HG02938 (cell line): Measurements from ENCODE around the gene FKBP1B.
A peak's percentile ranks its signal among the peaks of the same experiment; 100 is the strongest.
"Not testable (repeated sequence)": the region's sequence is repeated elsewhere in the genome, so short reads cannot be mapped to it uniquely, and the experiment has no call there.

Source experiments
- ATAC-seq: cut with Tn5 transposase; IDR thresholded peaks from one replicate; pipeline ENCODE4 v1.9.1; 2021; ENCODE audit warnings: mild to moderate bottlenecking, moderate library complexity; ENCODE audit not compliant: unreplicated experiment

FKBP1B gene

DNA sequence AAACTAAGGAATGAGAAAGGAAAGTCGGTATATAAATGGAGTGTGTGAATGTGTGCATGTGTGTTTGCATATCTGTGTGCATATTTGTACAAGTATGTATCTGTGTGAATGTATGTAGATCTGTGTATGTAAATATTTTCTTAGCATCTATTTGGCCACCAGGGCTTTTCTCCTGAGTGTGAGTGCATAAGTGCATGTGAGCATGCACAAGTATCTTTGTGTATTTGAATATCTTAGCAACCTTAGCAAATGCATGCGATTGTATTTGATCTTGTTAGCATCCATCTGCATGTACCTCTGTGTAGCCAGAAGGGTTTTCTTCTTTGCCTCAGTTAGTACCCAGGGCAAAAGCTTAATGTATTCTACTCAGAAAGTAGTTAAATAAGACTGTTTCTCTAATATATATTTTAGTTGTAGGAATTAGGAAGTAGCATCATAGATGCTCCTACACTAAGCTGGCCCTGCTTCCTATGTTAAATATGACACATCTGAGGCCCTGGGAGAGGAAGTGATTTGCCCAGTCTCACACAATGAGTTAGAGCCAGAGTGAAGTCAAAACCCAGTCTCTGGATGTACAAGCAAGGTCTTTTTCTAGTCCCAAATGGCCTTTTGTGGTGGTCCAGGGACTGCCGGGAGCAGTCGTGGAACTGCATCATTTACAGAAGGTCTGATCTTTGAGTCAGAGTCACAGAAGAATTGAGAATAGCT is 9.2 kb downstream of the FKBP1B start:
- no peak for ATAC-seq

DNA sequence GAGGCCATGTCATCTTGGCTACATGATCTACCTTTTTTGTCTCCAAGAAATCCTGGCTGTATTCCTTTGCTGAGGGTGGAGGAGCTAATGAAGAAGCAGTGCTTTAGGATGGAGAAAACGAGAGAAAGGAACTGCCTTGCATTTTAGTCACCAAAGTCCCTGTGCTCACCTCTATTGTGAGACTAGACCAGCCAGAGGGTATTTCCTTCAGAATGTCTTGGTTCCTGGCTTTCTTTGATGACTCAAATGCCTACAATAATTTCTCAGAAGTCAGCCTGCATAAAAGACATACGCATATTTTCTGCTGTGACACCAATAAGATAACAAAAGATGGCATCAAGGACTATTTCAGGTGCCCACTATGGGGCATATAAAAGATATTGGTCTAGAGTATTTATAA is 15.8 kb downstream of the FKBP1B start:
- no peak for ATAC-seq

DNA sequence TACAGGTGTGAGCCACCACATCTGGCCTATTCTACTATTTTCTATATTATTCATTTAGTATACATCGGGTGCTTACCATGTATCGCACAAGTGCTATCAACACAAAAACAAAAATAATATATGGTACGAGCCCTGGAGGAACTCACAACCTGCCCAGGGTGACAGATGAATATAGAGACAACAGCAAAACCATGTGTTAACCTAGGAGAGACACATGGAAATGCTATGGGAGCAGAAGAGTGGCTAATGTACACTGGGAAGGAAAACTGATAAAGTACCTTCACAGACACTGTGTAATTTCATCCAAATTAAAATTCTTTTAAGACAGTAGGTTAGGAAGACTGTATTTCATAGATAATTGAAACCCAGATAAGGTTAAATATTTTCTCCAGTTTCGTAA is 22.7 kb downstream of the FKBP1B start:
- ATAC-seq = no peak

DNA sequence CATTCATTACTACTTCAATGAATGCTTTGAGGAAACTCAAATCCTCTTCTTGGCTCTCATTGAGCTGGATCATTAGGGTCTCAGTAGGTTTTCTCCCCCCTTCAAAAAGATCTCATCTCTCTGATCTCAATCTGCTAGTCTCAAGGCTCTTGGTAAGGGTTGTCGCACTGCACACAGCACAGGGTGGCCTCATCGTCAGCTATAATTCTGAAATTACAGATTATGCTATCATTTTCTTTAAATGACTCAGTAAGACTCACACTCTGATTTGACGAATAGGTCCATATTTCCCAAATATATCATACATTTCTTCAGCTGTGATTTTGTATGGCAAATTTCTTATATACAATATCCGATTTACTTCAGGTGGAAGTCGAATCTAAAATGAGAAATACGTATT is 24.3 kb downstream of the FKBP1B start:
- no peak for ATAC-seq

DNA sequence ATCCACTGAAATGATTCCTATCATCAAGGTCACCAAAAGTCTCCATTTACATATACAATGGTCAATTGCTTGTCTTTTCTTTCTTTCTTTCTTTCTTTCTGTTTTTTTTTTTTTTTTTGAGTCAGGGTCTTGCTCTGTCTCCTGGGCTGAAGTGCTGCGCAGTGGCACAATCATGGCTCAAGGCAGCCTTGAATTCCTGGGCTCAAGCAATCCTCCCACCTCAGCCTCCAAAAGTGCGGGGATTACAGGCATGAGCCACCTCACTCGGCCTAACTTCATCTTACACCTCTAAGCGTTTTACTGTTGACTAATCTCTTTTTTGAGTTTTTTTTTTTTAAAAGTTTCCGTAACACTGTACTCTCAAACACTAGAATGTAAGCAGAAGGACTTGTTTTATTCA is 25.7 kb downstream of the FKBP1B start:
- no peak for ATAC-seq

DNA sequence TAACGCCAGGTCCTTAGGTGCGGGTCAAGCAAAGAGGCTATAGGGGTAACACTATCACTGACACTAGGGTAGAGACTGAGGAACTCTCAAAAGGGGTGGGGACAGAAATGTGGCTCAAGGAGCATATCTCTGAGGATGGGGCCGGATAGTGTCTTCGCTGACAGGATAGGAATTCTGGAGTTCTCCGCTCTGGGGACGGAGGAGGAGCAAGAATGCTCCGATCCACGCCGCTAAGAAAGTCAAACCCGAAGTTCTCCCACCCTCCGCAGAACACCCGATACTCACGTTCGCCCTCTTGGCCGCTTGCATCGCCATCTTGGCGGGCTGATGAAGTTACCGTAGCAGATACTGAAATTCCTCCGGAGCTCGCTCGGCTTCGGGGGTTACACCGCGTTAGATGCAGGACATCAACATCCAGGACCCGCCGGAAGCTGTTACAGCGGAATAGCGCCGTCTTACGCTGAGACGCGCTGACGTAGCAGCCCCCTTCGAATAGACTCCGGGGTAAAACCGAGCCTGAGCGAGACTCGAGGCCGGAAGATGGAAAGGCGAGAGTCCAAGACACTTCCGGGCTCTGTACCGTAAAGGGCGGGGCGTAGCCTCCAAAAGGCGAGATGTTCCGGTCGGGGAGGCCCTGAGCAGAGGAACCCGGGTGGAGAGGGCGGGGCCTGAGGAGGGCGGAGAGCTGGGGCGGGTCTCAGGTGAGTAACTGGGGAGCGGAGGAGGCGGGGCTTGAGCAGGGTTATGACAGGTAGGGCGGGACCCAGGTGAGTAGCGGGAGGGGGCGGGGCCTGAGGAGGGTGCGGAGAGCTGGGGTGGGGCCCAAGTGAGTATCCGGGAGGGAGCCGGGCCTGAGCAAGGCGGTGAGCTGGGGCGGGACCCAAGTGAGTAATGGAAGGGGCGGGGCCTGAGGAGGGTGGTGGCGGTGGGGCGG is 26.6 kb downstream of the FKBP1B start, which contains the start of gene SF3B6:
SF3B6 (minus strand) TSS at position 412 of the 934 bp plus-strand sequence; CDS start at position 315, 97 bp downstream.
- peak; percentile 91 for ATAC-seq

DNA sequence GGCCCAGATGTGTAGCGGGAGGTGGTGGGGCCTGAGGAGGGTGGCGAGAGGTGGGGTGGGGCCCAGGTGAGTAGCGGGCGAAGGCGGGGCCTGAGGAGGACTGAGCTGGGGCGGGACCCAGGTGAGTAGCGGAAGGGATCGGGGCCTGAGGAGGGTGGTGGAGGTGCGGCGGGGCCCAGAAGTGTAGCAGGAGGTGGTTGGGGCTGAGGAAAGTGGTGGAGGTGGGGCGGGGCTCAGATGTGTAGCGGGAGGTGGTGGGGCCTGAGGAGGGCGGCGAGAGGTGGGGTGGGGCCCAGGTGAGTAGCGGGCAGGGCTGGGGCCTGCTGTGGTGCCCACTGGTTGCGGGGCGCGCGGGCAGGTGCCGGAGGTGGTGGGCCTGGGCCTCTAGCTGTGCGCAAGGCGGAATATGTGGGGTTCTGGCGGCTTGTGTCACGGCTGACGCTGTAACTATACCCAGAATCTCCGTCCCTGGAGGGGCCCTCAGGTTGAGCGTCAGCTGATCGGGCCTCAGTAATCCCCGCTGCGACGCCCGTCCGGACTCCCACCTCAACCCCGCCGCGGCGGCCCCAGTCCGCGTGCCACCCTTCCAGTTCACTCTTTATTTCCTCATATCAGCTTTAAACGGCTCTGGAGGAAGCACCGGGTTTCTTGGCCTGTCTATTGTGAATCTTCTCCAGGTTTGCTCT is 27.5 kb downstream of the FKBP1B start:
- peak; percentile 13 for ATAC-seq

DNA sequence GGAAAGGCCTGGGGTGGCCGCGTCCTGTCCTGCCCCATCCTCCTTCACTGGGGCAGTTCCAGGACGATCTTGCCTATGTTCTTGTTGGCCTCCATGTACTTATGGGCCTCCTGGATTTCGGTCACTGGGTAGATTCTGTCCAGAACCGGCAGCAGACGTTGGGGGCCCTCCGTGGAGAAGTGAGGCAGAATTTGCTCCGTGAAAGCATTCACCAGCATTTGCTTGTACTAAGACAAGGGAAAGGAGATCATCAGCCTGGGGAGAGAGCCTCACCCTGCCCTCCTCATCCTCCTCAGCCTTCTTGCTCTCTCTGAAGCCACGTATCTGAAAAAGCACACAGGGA is 28.0 kb downstream of the FKBP1B start:
- ATAC-seq = no peak

DNA sequence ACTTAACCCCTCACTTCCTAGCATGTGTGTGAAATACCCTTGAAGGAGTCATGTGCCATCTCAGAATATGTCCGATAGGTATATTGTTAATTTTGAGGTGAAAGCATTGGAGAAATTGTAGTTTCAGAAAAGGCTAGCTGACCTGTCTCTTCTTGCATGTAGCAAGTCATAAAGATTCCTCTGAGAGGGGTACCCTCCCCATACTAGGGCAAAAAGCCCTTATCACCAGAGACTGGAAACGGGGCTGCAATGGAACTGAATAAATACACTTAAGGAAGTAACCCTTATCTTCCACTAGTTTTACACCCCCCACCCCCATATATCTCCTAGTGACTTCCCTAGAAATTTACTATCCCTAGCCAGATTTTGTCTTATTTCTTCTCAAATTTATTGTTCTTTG is 28.3 kb downstream of the FKBP1B start:
- no peak for ATAC-seq

DNA sequence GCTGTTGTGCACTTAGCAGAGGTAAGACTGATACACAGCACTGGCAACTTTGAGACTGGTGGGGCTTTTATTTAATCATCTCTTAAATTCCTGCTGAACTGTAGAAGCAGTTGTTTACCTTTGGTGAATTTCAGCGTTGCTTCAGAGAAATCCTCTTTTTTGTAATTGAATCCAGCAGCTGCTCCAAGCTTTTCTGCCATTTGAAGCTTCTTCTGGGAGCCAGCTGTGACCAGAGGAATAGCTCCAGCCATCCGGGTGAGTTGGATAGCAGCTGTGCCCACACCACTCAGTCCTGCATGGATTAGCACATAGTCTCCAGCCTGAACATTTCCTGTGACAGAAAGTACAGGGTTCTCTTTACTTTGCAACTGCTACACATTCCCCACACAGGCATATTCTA is 31.2 kb downstream of the FKBP1B start:
- no peak for ATAC-seq

DNA sequence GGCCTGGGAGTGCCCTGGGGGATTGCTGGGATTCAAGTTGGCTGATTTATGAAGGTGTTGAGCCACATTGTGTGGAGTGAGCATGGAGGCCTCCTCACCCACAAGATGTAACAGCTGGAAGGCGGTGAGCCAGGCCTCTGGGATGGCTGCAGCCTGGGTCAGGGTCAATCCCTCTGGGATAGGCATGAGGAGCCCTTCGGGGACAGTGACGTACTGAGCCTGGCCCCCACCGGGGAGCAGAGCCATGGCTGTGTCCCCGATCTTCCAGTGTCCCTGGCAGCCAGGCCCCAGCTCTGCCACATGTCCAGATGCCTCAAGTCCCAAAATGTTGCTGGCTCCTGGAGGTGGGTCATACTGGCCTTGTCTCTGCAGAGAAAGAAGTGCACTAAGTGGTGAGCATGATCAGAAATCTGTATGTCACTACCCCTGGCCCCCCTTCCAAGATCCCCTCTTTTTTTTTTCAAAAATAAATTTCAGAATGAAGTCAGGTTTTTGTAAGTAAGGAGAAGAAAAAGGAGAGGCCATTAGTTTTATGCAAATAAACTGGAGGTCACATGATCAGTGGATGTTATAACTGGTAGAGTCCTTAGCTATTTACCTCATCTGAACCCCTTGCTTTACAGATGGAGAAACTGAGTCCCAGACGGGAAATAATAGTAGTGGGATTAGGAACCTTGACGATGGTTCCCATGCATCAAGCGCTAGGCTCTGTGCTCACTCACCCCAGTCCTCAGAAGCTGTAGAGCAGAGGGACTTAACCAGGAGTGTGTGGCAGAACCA is 33.4 kb downstream of the FKBP1B start:
- ATAC-seq = no peak

DNA sequence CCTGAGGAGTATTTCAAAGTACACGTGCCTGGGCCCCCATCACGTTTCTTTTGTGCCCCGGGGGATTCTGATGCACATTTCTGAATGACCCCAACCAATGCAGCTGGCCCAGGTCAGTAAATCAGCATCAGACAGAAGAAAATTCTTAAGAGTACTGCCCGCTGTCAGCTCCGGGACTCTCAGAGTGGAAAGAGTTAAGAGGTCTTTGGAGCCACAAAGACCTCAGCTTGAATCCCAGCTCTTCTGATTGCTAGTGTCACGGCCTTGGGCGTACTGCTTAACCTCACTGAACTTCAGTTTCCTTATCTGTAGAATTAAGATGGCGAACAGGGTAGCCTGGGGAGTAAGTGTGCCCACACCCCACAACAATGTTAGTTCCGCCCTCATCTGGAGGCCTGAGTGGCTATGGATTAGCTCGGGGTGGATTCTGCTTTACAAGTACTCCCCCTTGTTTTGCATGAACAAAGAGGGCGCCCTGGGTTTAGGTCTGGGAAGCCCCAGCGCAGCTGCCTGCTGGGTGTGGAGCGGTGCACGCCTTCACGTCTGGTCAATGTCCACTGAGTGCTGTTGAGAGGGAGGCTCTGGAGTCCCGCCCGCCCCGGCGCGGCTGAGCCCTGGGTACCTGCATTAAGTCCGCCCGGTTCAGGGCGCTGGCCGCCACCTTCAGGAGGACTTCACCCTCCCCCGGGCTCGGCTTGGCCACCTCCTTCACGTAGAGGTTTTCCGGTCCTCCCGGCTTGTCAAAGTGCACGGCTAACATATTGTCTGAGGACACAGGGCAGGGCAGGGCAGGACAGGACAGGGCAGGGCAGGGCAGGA is 34.2 kb downstream of the FKBP1B start:
- peak; percentile 74 for ATAC-seq

DNA sequence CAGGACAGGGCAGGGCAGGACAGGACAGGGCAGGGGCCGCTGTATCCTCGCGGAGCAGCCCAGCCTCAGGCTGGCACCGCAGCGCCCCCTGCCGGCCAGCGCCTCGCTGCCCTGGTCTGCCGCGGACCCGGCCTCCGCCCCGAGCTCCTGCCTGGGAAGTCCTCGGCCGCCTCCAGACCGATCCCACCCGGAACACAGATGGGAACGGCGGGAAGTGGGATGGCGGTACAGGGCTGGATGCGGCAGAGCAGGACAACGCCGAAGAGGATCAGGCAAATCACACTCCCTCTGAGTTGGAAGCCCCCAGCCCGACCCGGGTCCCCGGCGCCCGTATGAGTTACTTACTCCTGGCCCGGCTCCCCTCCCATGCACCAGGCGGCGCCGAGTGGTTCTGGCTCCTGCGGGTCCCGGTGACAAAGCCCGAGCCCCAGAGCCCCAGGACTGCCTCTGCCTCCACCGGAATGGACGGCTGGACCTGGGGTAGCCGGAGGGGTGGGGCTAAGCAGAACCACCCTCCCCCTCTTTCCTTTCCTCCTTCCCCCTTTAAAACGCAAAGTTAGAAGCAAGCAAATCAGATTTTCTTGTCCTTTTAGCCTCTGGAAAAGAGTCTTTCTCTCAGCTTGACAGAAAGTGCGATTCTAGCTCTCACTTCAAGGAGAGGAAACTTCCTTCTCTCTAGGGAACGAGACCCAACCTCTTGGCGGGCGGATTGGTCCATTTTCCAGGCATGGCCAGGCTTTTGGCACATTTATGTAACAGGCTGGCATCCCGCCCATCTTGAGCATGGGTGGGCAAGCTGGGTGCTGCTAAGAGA is 35.1 kb downstream of the FKBP1B start, which contains the start of gene TP53I3:
TP53I3 (minus strand) TSS at position 449 of the 814 bp plus-strand sequence. CDS start 508 bp downstream, outside the sequence.
- peak; percentile 77 for ATAC-seq

DNA sequence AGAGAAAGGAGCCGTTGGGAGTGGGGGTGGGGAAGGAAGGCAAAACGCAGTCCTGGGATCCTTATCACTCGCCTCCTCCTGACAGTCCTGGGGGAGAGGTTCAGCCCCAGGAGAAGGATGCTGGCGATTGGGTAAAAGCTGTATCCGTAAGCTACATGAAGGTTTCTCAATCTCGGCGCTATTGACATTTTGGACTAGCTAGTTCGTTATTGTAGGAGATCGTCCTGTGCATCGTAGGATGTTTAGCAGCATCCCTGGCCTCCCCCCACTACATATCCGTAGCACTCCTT is 35.6 kb downstream of the FKBP1B start:
- ATAC-seq = no peak

DNA sequence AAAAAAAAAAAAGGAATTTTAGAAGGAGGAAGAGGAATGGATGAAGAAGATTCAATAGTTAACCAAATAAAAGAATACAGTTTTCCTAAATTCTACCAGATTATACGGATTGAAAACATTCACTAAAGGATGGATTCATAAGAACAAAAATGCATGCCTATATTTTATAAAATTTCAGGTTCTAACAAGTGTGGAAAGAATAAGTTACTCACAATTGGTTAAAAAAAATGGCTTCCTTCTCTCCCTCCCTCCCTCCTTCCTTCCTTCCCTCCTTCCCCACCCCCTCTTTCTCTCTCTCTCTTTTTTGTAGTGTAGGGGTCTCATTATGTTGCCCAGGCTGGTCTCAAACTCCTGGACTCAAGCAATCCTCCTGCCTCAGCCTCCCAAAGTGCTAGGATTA is 36.7 kb downstream of the FKBP1B start:
- no peak for ATAC-seq

DNA sequence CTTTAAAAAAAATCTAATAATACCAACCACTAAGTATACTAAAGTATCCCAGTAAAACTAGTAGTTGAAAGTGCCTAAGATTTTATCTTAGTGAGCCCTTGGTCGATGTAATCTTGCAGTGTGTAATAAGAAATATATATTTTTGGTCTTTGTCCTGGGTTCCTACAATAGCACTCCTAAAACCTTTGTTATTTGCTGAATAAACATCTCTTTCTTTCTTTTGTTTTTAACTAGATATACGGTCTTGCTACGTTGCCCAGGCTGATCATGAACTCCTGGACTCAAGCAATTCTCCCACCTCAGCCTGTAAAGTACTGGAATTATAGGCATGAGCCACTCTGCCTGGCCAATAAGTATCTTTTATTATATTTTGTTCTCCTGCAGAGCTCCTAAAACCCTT is 37.5 kb downstream of the FKBP1B start:
- ATAC-seq = no peak

DNA sequence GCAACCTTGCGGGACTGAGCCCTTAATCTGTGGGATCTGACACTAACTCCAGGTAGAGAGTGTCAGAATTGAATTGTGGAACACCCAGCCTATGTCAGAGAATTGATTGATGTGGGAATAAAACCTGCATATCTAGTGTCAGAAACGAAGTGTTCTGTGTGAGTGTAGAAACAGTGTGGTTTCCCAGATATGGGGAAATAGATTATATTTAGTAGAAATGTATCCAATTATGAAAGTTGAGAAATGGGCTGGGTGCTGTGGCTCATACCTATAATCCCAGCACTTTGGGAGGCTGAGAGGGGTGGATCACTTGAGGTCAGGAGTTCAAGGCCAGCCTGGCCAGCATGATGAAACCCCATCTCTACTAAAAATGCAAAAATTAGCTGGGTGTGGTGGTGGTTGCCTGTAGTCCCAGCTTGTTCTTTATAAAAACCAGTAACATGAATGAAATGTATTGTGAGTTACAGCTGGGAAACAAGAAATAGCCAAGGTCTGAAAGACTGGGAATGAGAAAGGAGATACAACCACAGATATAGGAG is 39.3 kb downstream of the FKBP1B start:
- no peak for ATAC-seq

DNA sequence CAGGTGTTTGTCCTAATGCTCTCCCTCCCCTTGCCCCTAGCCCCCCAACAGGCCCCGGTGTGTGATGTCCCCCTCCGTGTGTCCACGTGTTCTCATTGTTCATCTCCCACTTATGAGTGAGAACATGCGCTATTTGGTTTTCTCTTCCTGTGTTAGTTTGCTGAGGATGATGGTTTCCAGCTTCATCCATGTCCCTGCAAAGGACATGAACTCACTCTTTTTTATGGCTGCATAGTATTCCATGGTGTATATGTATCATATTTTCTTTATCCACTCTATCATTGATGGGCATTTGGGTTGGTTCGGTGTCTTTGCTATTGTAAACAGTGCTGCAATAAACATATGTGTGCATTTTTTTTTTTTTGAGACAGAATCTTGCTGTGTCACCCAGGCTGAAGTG is 43.7 kb downstream of the FKBP1B start:
- ATAC-seq = not testable (repeated sequence)

DNA sequence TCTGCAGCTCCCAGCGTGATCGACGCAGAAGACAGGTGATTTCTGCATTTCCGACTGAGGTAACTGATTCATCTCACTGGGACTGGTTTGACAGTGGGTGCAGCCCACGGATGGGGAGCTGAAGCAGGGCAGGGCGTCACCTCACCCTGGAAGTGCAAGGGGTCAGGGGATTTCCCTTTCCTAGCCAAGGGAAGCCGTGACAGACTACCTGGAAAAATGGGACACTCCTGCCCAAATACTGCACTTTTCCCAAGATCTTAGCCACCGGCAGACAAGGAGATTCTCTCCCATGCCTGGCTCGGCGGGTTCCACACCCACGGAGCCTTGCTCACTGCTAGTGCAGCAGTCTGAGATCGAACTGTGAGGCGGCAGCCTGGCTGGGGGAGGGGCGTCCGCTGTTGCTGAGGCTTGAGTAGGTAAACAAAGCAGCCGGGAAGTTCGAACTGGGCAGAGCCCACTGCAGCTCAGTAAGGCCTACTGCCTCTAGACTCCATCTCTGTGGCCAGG is 45.7 kb downstream of the FKBP1B start:
- not testable (repeated sequence) for ATAC-seq
